Coronary artery (tissue), 2 donors: Measurements from ENCODE around the gene INTS3.
"Not testable (repeated sequence)": the region's sequence is repeated elsewhere in the genome, so short reads cannot be mapped to it uniquely, and the experiment has no call there.

Experiments used
- DNase-seq: peaks from one replicate; pipeline ENCODE4 v3.0.0-alpha.2; 2017; ENCODE audit warnings: low spot score
- H3K27ac ChIP-seq, 2 donors: fragments of 200-600 bp; sonication (generic); one replicate each; pipeline ENCODE4 v1.5.1; 2016 to 2019
- H3K4me3 ChIP-seq: fragments of 200-600 bp; sonication (generic); 2 replicates; pipeline ENCODE4 v1.5.1; 2016; ENCODE audit warnings: mild to moderate bottlenecking, moderate library complexity
- TF ChIP-seq, protein P1 (sequence below): fragments of 200-600 bp; sonication (generic); IDR thresholded peaks from one replicate; pipeline ENCODE4 v1.5.1; 2019; ENCODE audit warnings: antibody characterized with exemption

The INTS3 gene

GRCh38 chr1:153705484-153705883 is 22.4 kb upstream of the INTS3 start:
- TF ChIP-seq, protein P1, sequence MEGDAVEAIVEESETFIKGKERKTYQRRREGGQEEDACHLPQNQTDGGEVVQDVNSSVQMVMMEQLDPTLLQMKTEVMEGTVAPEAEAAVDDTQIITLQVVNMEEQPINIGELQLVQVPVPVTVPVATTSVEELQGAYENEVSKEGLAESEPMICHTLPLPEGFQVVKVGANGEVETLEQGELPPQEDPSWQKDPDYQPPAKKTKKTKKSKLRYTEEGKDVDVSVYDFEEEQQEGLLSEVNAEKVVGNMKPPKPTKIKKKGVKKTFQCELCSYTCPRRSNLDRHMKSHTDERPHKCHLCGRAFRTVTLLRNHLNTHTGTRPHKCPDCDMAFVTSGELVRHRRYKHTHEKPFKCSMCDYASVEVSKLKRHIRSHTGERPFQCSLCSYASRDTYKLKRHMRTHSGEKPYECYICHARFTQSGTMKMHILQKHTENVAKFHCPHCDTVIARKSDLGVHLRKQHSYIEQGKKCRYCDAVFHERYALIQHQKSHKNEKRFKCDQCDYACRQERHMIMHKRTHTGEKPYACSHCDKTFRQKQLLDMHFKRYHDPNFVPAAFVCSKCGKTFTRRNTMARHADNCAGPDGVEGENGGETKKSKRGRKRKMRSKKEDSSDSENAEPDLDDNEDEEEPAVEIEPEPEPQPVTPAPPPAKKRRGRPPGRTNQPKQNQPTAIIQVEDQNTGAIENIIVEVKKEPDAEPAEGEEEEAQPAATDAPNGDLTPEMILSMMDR: no peak
- H3K4me3 ChIP-seq: no peak overlapping the region
- DNase-seq: no peak
- no peak overlapping the region for H3K27ac ChIP-seq

- no peak for DNase-seq
- TF ChIP-seq, protein P1: no peak
- Histone ChIP-seq H3K4me3 (no peak overlapping the region), H3K27ac (no peak overlapping the region)
These were observed 16.8 kb upstream of the INTS3 start for GRCh38 chr1:153711026-153711425.

DNA sequence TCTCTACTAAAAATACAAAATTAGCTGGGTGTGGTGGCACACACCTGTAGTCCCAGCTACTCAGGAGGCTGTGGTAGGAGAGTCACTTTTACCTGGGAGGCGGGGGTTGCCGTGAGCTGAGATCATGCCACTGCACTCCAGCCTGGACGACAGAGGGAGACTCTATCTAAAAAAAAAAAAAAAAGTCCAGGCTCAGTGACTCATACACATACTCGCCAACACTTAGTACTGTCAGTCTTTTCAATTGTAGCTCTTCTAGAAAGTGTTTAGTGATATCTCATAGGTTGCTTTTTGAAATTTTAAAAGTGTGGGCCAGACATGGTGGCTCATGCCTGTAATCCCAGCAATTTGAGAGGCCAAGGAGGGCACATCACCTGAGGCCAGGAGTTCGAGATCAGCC is 11.6 kb upstream of the INTS3 start:
- not testable (repeated sequence) for H3K4me3 ChIP-seq, H3K27ac ChIP-seq, DNase-seq

DNA sequence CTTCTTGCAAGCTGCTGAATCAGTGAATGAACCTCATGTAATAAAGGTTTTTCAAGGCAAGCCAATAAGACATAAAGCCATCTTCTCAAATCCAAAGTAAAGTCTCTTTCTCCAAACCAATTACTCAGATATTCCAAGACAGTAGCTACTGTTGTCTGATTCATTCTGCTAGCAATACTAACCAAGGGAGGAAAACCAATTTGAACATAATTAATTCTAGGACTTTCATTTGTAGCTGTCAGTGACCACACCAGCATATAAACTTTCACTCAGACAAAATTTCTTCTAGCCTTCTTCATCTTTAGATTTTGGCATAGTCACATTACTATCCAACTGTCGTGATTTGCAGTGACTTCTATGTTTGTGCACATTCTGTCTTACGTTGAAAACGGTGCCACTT is 10.5 kb upstream of the INTS3 start:
- H3K4me3 ChIP-seq: no peak overlapping the region
- no peak overlapping the region for H3K27ac ChIP-seq
- DNase-seq: no peak
- TF ChIP-seq, protein P1: no peak

DNA sequence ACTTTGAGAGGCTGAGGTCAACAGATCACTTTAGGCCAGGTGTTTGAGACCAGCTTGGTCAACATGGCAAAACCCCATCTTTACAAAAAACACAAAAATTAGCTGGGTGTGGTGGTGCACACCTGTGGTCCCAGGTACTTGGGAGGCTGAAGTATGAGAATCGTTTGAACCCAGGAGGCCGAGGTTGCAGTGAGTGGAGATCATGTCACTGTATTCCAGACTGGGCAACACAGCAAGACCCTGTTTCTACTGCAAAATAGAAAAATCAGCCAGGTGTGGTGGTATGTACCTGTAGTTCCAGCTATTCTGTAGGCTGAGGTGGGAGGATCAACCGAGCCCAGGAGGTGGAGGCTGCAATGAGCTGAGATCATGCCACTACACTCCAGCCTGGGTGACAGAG is 4.2 kb upstream of the INTS3 start:
- Histone ChIP-seq H3K27ac (no peak overlapping the region), H3K4me3 (no peak overlapping the region)
- TF ChIP-seq, protein P1: no peak
- no peak for DNase-seq

GRCh38 chr1:153724634-153725033 is 3.2 kb upstream of the INTS3 start:
- not testable (repeated sequence) for H3K4me3 ChIP-seq, DNase-seq, H3K27ac ChIP-seq

GRCh38 chr1:153728305-153729066 is 636 bp downstream of the INTS3 start:
- H3K4me3 ChIP-seq: peak overlapping the region; percentile 76
- TF ChIP-seq, protein P1: no peak
- DNase-seq: peak; percentile 79

DNA sequence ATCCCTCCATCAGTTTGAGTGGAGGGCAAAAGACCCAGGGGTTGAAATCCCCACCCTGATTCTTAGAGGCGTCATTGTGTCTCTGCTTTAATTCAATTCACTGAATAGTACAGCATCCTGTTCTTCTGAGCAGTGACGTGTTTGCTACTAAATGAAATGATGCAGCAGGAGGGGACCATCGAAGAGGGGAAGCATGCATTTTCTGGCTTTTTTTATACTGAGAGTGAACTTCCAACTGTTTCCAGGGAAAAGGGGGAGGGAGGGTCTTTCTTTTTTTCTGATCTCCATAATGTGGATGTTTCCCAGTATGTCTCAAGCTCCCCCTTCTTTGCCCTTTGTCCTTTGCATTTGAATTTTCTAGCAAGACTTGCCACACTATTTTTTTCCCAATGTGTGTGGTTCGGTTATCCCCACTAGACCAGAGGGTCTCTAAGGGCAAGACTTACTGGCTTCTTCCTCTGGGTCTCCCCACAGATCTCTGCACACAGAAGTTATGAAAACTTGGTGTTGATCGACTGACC is 2.7 kb downstream of the INTS3 start:
- no peak for DNase-seq
- H3K27ac ChIP-seq: peak overlapping the region; percentile 55 to 72
- peak overlapping the region; percentile 27 for H3K4me3 ChIP-seq
- TF ChIP-seq, protein P1: no peak

More at GRCh38 chr1:153728305-153729066, 636 bp downstream of the INTS3 start:
- peak overlapping the region; percentile 96 to 97 for H3K27ac ChIP-seq
